HG02759 (cell line): ENCODE data around the gene SPATA3.

Experiments used
- ATAC-seq: cut with Tn5 transposase; IDR thresholded peaks from one replicate; pipeline ENCODE4 v1.9.1; 2021; ENCODE audit warnings: mild to moderate bottlenecking, moderate library complexity; ENCODE audit not compliant: unreplicated experiment

SPATA3 gene

DNA sequence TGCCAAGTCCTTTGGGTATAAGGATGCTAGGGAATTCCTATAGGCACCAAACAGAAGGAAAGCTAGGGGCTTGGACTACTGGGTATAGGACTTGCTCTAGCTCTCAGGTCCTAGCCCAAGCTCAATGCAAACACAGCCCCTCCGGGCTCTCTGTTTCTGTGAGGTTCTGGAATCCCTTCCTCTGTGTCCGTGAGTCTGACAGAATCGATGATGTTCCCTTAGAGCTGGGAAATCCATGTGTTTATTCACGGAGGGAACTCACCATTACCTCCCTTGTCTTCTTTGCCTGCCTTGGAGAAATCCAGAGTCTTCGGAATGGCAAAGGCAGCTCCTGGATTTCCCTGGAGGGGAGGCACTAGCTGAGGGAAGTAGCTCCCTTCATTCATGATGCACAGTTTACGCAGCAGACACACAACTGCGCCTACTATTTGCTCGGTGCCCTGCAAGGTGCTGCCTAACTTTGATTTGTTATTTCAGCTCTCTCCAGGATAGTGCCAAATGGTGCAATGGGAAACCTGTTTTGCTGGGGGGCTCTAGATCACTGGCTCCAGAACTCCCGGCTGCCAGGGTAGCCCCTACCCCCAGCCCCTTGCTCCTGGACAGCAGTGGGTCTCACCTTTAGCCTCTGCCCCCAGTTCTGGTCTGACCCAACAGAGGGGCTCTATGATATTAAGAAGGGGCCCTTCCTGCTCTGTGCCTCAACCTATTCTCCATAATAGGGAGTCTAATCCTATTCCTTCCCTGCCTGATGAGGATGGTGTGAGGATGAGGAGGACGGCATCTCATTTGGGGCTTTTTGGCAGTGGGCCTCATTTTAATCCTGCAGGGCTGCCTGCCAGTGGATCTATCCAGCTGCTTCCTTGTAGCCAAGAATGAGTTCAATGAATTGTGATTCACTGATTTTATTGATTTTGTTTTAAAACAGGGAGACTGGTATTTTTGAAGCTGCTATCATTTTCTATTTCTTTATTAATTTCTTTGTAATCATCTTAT, 52.3 kb downstream of the SPATA3 start:
- no peak for ATAC-seq

DNA sequence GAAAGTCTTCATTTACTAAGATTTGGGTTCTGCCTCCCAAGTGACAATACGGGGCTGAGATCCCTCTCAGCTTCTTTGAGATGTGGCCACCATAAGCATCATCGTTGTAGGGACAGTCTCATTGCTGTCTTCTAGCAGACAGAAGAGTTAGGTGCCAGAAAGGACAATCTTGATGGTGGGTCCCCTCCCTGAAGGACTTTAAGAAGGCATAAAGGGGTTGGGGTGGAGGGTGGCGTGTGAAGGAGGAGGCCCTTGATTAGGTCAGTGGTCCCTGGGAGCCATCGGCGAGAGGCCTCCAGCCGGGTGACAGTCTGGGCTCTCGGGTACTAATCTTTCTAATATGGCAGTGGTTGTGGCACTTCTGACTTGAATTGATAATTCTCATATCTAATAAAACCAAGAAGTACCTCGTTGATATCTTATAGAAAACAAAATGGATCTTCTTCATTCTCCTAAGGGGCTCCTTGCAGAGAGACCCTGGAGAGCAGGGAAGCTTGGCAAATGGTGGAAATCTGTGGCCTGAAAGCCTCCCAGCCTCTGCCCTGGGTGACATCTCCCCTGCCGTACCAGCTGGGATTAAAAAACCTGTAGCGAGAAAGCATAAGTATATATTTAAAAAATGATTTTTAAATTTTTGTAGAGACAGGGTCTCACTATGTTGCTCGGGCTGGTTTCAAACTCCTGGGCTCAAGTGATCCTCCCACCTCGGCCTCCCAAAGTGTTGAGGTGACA, 53.5 kb downstream of the SPATA3 start:
- ATAC-seq = no peak

DNA sequence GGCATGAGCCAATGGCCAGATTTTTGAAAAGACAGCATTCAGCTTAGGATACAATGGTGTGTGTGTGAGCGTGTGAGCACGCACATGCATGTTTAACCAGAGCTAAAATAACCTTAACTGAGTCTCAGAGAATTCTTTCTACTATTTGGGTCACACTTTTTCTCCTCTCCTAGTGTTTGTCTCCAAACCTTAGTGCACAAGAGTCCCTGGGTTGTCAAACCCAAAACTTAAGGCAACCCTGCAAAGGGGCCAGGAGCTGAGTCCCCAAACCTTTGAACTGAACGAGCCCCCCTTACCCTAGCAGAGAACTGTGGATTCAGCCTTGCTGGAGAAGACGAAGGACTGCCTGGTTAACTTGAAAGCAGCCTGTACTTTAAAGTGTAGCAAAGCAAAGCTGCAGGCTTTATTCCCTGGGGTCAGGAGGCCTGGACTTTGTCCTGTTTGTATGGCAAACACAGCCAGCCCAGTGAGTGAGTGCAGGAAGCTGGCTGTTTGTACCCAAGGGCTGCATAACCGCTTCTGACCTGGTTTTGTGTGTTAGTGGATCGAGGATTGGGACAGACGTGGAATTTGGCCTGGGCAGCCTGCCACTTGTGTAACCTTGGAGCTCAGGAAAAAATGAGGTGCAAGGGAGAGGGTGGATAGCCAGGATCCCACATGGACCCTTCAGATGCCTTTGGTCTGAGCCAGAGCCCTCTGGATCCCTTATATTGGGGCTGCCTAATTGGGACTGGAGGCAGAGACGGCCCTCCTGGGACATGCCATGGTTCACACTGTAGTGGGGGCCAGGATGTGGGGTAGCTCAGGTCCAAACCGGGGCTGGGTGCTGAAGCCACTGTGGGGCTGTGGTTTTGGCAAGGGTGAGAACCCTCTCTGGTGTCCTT, 54.3 kb downstream of the SPATA3 start:
- no peak for ATAC-seq

GRCh38 chr2:231051116-231051515, 55.2 kb downstream of the SPATA3 start:
- no peak for ATAC-seq

- peak; percentile 73 for ATAC-seq
Measured at GRCh38 chr2:231052494-231053451, 56.9 kb downstream of the SPATA3 start.

- no peak for ATAC-seq
Measured at GRCh38 chr2:231053846-231054245, 57.9 kb downstream of the SPATA3 start.

- peak; percentile 76 for ATAC-seq
Measured at GRCh38 chr2:231056453-231057416, 60.8 kb downstream of the SPATA3 start, which contains the start of gene PSMD1. Gene PSMD1 (plus strand): TSS chr2:231056867. CDS start chr2:231057026, 159 bp downstream.

DNA sequence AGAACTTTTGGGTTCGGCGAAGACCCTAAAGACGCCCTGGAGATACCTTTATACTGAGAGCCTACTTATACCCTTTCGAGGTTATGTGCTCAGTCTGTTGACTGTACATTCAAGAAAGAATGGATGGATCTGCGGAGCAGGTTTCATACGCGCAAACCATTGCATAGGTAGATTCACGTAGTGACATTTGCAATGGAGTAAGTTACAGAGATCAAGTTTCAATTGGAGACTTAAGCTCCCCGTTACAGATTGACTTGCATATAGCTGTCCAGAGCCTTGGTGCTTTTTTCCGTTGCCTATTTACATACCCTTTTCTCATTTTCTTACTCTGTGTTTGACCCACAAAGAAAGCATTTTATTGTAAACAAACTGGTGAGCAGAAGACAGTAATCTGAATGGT, 61.7 kb downstream of the SPATA3 start:
- no peak for ATAC-seq
